NT2/D1 (cell line): Measurements from ENCODE around the gene PHKB.

ENCODE experiments used
- DNase-seq: peaks from one replicate; pipeline ENCODE4 v3.0.0-alpha.2; 2011; ENCODE audit warnings: low read depth, low spot score
- H3K27me3 ChIP-seq: 2 replicates; pipeline ENCODE4 v1.6.0; 2011; ENCODE audit warnings: mild to moderate bottlenecking; ENCODE audit not compliant: insufficient read length, insufficient read depth
- H3K36me3 ChIP-seq: 2 replicates; pipeline ENCODE4 v1.6.1; 2011; ENCODE audit warnings: mild to moderate bottlenecking, low read length, mixed read lengths; ENCODE audit not compliant: insufficient read depth, insufficient read length
- H3K4me1 ChIP-seq: 2 replicates; pipeline ENCODE4 v1.5.1; 2011; ENCODE audit not compliant: insufficient read depth, insufficient read length
- H3K4me3 ChIP-seq: 2 replicates; pipeline ENCODE4 v1.5.1; 2011; ENCODE audit warnings: low read depth; ENCODE audit not compliant: insufficient read length
- H3K9ac ChIP-seq: 2 replicates; pipeline ENCODE4 v1.6.0; 2011; ENCODE audit warnings: low read depth; ENCODE audit not compliant: insufficient read length
- H3K9me3 ChIP-seq: 2 replicates; pipeline ENCODE4 v1.5.1; 2011; ENCODE audit warnings: mild to moderate bottlenecking, low read length; ENCODE audit not compliant: insufficient read depth
- SUZ12 ChIP-seq: IDR thresholded peaks from 2 replicates; pipeline ENCODE4 v1.6.1; 2011; ENCODE audit not compliant: insufficient read length, insufficient read depth; ENCODE audit errors: extremely low read depth
- YY1 ChIP-seq: IDR thresholded peaks from 2 replicates; pipeline ENCODE4 v1.6.1; 2011; ENCODE audit not compliant: insufficient read length, insufficient read depth
- ZNF274 ChIP-seq: IDR thresholded peaks from 2 replicates; pipeline ENCODE4 v1.6.1; 2011; ENCODE audit warnings: mild to moderate bottlenecking, low read depth, low read length

The PHKB gene

DNA sequence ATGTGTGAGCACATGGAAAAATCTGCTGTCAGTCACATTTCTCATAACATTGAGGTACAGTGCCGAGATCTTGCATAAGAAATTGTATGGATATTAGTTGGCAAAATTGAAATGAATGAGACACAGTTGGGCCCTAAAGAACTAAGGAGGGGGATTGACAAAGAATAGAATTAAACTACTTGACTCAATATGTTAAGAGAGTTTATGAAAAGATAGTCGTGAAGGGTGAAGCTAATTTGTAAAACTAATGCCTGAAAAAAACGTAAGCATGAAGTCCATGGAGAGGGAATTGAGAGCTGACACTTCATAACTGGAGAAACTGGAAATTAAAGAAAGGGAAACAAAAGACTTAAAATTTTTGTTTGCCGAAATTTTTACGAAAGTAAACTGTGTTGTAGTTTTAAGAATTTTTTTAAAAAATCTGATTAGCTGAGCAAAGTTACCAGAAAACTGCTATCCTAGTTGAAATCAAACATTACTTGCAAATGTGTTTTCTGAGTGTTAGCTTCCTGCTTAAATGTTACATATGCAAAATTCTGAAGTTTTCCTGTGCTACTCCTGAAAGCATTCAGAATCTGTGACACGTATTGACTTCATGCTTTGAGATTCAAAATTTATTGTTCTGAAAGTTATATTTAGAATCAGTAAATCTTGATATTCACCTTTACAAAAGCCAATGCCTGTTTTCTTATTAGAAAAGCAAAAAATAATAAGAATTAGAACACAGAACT, 239.9 kb downstream of the PHKB start:
- DNase-seq, result no peak
- H3K27me3 ChIP-seq, result no peaks in the 10 kb centered on the region
- no peaks in the 10 kb centered on the region for H3K9me3 ChIP-seq
- H3K4me3 ChIP-seq, result no peak overlapping the region
- H3K4me1 ChIP-seq, result no peaks in the 10 kb centered on the region
- TF ChIP-seq YY1 (no peak), ZNF274 (no peak), SUZ12 (no peak)
- H3K36me3 ChIP-seq, result peaks cover 13% of the 10 kb centered on the region
- no peak overlapping the region for H3K9ac ChIP-seq

DNA sequence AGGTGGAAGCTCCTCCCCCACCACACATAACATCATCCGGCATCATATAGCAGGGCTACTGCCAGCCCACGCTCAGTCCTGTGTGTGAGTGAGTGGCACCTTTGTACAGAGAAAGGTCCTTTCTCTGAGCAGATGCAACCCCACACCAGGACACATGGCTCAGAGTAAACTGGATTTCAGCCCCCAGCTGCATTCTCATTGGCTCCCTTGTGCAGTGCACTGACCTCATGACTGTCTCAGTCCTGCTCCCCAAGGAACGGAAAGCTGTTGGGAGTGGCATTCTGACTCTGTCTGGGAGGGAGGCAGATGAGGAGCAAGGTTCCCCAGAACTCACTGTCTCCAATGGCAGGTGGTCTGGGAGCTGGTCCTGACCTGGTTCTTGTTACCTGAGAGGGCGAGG, 244.1 kb downstream of the PHKB start:
- H3K36me3 ChIP-seq, result no peaks in the 10 kb centered on the region
- no peak overlapping the region for H3K4me3 ChIP-seq
- no peaks in the 10 kb centered on the region for H3K27me3 ChIP-seq
- H3K9me3 ChIP-seq, result no peaks in the 10 kb centered on the region
- H3K4me1 ChIP-seq, result no peaks in the 10 kb centered on the region
- H3K9ac ChIP-seq, result no peak overlapping the region
- no peak for DNase-seq
- TF ChIP-seq SUZ12, result no peak
- no peak for TF ChIP-seq ZNF274
- TF ChIP-seq YY1, result no peak

DNA sequence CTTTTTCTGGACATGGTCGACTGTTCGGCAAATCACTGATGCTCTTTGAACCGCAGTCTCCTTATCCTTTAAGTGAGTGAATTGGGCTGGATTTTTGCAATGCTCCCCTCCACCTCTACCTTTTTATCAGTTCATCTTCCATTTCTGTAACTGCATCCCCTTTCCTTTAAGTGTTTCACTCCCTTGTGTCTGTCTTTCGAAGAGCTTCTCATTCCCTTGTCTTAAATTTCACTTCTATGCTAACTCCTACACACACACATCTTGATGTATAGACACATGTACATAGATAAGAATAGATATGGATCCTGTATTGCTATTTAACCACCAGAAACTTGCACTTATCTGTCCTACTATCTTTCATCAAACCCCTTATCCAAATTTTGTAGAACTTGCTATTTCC, 250.7 kb downstream of the PHKB start:
- DNase-seq, result no peak
- no peaks in the 10 kb centered on the region for H3K27me3 ChIP-seq
- no peak overlapping the region for H3K9ac ChIP-seq
- no peak overlapping the region for H3K4me3 ChIP-seq
- TF ChIP-seq YY1 (no peak), ZNF274 (no peak), SUZ12 (no peak)
- no peaks in the 10 kb centered on the region for H3K36me3 ChIP-seq
- H3K4me1 ChIP-seq, result peaks cover 3% of the 10 kb centered on the region
- no peaks in the 10 kb centered on the region for H3K9me3 ChIP-seq

- Histone ChIP-seq H3K4me1 (peaks cover 3% of the 10 kb centered on the region), H3K9ac (no peak overlapping the region), H3K9me3 (no peaks in the 10 kb centered on the region), H3K36me3 (no peaks in the 10 kb centered on the region), H3K27me3 (no peaks in the 10 kb centered on the region), H3K4me3 (no peak overlapping the region)
- no peak for DNase-seq
- no peak for TF ChIP-seq YY1
- TF ChIP-seq SUZ12, result no peak
- TF ChIP-seq ZNF274, result no peak
Measured at GRCh38 chr16:47712276-47713224, 251.4 kb downstream of the PHKB start.

DNA sequence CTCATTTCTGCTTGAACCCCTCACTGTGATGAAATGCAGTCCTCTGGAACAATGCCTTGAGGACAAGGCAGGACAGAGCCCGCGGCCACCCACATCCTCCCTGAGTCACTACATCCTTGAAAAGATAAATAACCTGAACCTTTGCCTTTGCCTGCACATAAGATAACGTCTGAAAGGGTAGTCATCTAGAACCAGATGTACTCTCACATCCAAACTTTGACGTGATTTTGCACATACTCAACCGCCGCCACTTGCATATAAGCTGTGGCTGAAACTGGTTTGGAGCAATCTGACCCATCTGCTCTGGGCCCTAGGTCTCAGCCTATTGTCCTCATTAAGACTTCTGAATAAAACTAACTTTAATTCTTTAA, 252.1 kb downstream of the PHKB start:
- Histone ChIP-seq H3K9ac (no peak overlapping the region), H3K4me1 (peaks cover 3% of the 10 kb centered on the region), H3K36me3 (no peaks in the 10 kb centered on the region), H3K4me3 (no peak overlapping the region), H3K27me3 (no peaks in the 10 kb centered on the region), H3K9me3 (no peaks in the 10 kb centered on the region)
- no peak for TF ChIP-seq SUZ12
- TF ChIP-seq YY1, result no peak
- TF ChIP-seq ZNF274, result no peak
- no peak for DNase-seq

DNA sequence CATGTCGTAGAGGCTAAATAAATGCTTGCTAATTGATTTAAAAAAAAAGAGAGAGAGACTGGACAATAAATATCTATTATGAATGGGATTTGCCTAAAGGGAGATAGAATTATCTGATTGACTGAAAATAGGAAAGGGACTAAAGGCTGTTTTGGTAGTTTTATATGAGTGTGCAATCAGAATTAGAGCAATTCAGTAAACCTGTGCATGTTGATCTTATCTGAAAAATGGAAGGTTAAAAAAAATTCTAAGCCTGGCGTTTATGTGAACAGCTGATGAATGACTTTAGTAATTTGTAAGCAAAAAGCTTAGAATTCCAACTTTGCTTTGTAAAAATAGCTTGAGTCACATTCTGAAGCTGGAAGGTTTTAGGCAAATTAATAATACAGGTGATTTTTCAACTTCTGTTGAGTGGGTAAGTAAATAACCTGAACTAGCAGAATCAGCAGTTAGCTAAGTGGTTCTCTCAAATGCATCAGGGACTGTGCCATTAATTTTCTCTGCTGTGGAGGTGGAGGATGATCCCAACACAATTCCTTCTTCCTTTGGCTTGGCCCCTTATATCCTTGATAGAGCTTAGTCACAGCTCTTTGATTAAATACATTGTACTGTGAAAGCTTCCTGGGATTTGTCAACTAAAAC, 254.4 kb downstream of the PHKB start:
- Histone ChIP-seq H3K9me3 (no peaks in the 10 kb centered on the region), H3K36me3 (no peaks in the 10 kb centered on the region), H3K4me3 (no peak overlapping the region), H3K27me3 (no peaks in the 10 kb centered on the region), H3K4me1 (peaks cover 3% of the 10 kb centered on the region), H3K9ac (no peak overlapping the region)
- DNase-seq, result no peak
- TF ChIP-seq YY1, result no peak
- no peak for TF ChIP-seq SUZ12
- no peak for TF ChIP-seq ZNF274

DNA sequence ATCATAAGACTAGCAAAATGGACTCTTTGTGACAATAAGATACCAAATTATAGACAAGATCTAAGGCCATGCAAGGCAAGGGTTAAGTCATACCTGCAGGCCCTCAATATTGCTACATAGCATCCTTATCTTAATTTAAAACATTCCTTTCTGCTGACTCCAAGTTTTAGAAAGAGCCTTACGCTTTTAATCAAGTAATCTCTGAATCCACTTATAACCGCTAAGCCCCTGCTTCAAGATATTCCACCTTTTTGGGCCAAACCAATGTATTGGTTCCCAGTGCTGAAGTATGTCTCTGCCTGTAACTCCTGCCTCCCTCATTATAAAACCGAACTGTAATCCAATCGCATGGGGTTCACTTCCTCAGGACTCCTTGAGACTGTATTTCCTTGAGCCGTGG, 255.4 kb downstream of the PHKB start:
- no peak overlapping the region for H3K4me3 ChIP-seq
- H3K9ac ChIP-seq, result no peak overlapping the region
- DNase-seq, result no peak
- no peaks in the 10 kb centered on the region for H3K36me3 ChIP-seq
- peaks cover 3% of the 10 kb centered on the region for H3K4me1 ChIP-seq
- no peaks in the 10 kb centered on the region for H3K9me3 ChIP-seq
- H3K27me3 ChIP-seq, result no peaks in the 10 kb centered on the region
- no peak for TF ChIP-seq YY1
- TF ChIP-seq ZNF274, result no peak
- TF ChIP-seq SUZ12, result no peak
